GM12892 (cell line): ENCODE measurements around the gene ETFA.

Source experiments
- POLR2A ChIP-seq: IDR thresholded peaks from 2 replicates; pipeline ENCODE4 v1.6.1; 2011; ENCODE audit warnings: low read depth, low read length, control low read depth
- POLR2AphosphoS5 ChIP-seq: IDR thresholded peaks from 2 replicates; pipeline ENCODE4 v1.6.1; 2011; ENCODE audit warnings: low read depth, low read length, control low read depth
- TAF1 ChIP-seq: IDR thresholded peaks from 2 replicates; pipeline ENCODE4 v1.6.1; 2011; ENCODE audit warnings: low read depth, mild to moderate bottlenecking, control low read depth, low read length, borderline replicate concordance

DNA sequence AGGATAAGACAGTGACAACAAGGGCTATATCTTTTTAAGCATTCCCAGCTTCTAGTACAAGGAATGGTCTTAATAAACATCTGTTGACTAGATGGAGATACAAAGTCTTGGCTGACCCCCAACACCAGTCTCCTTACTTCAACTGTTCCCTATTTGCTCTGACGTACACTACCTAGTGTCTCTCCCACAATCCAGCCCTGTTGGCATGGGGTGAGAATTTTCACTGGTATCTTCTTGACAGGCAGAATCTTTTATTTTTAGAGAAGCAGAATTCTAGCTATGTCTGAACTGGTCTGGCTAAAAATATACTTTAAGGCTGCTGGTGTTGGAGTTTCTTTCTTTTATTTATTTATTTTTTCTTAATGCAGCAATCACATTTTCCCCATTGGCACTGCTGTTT, 82.0 kb downstream of the ETFA start:
- TF ChIP-seq POLR2A (no peak), POLR2AphosphoS5 (no peak), TAF1 (no peak)
